ENCODE data around the gene PLD6. TPM values are rescaled to one million over a fixed set of nuclear protein-coding genes. Genes with fewer than 3 reads are reported as not detected.

PLD6 gene
- total RNA-seq, 4 donors from 2014 or later = 6.0 to 11.1 (median 8.2) TPM

- peaks cover 0 to 22% (median 8%) of the 10 kb centered on the region in 4 donors for H3K4me1 ChIP-seq
- no peaks in the 10 kb centered on the region for H3K9me3 ChIP-seq
- TF ChIP-seq, protein P1, sequence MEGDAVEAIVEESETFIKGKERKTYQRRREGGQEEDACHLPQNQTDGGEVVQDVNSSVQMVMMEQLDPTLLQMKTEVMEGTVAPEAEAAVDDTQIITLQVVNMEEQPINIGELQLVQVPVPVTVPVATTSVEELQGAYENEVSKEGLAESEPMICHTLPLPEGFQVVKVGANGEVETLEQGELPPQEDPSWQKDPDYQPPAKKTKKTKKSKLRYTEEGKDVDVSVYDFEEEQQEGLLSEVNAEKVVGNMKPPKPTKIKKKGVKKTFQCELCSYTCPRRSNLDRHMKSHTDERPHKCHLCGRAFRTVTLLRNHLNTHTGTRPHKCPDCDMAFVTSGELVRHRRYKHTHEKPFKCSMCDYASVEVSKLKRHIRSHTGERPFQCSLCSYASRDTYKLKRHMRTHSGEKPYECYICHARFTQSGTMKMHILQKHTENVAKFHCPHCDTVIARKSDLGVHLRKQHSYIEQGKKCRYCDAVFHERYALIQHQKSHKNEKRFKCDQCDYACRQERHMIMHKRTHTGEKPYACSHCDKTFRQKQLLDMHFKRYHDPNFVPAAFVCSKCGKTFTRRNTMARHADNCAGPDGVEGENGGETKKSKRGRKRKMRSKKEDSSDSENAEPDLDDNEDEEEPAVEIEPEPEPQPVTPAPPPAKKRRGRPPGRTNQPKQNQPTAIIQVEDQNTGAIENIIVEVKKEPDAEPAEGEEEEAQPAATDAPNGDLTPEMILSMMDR (IDR thresholded peaks at IDR 0.05) = no peak
- no peak for TF ChIP-seq EP300 (IDR thresholded peaks at IDR 0.05)
- no peak for TF ChIP-seq POLR2A (IDR thresholded peaks at IDR 0.05)
- peak overlapping the region in 2 of 4 donors; percentile 71 to 79 for H3K27ac ChIP-seq
- no peak overlapping the region for H3K4me3 ChIP-seq
- 32 to 53% methylated on average over 6 to 8 of the region's 8 CpGs for WGBS, 2 donors
- peaks cover 0 to 88% (median 15%) of the 10 kb centered on the region in 3 donors for H3K36me3 ChIP-seq
- DNase-seq (ENCODE audit: low spot score in 2 of 2) = peak; percentile 71 to 75
- H3K27me3 ChIP-seq = no peaks in the 10 kb centered on the region
Measured at GRCh38 chr17:17151962-17152361, 54.2 kb downstream of the PLD6 start.

GRCh38 chr17:17151541-17151940, 54.6 kb downstream of the PLD6 start:
- Histone ChIP-seq H3K36me3 (peaks cover 0 to 88% (median 16%) of the 10 kb centered on the region in 3 donors), H3K27ac (peak overlapping the region in 2 of 4 donors; percentile 71 to 79)
- WGBS, 2 donors = 73 to 89% methylated on average over 3 of the region's 3 CpGs

GRCh38 chr17:17151055-17151454, 55.1 kb downstream of the PLD6 start:
- WGBS, 2 donors = 82 to 88% methylated on average over 5 of the region's 5 CpGs

More at GRCh38 chr17:17151541-17151940, 54.6 kb downstream of the PLD6 start:
- no peaks in the 10 kb centered on the region for H3K9me3 ChIP-seq
- peaks cover 0 to 22% (median 8%) of the 10 kb centered on the region in 4 donors for H3K4me1 ChIP-seq
- TF ChIP-seq EP300 (IDR thresholded peaks at IDR 0.05) = no peak
- TF ChIP-seq, protein P1 (IDR thresholded peaks at IDR 0.05) = no peak
- no peak for TF ChIP-seq POLR2A (IDR thresholded peaks at IDR 0.05)
- no peaks in the 10 kb centered on the region for H3K27me3 ChIP-seq
- no peak for DNase-seq (ENCODE audit: low spot score in 2 of 2)
- H3K4me3 ChIP-seq = no peak overlapping the region

More at GRCh38 chr17:17151055-17151454, 55.1 kb downstream of the PLD6 start:
- H3K27ac ChIP-seq = peak overlapping the region in 2 of 4 donors; percentile 4 to 79
- H3K36me3 ChIP-seq = peaks cover 0 to 88% (median 18%) of the 10 kb centered on the region in 3 donors
- peaks cover 0 to 22% (median 8%) of the 10 kb centered on the region in 4 donors for H3K4me1 ChIP-seq
- no peaks in the 10 kb centered on the region for H3K9me3 ChIP-seq
- no peaks in the 10 kb centered on the region for H3K27me3 ChIP-seq
- no peak overlapping the region for H3K4me3 ChIP-seq
- DNase-seq (ENCODE audit: low spot score in 2 of 2) = no peak
- no peak for TF ChIP-seq EP300 (IDR thresholded peaks at IDR 0.05)

Small RNA genes within 50 kb of the gene (small RNA-seq; reads per million reads assigned to genes)
- not detected for gene RNU6-767P

Other genes with a start within 250 kb of the PLD6 start
- not detected for gene TNFRSF13B, start 234.2 kb downstream of the PLD6 start, total RNA-seq
- gene MPRIP, start 163.9 kb downstream of the PLD6 start, total RNA-seq = 100 to 1,000 TPM; 216 to 291 (median 265) TPM
- gene FLCN, start 30.8 kb upstream of the PLD6 start, total RNA-seq = 10 to 100 TPM; 71.5 to 85.9 (median 76.6) TPM
- gene COPS3, start 74.9 kb upstream of the PLD6 start, total RNA-seq = 10 to 100 TPM; 15.7 to 58.8 (median 47.6) TPM
- gene NT5M, start 97.0 kb upstream of the PLD6 start, total RNA-seq = 10 to 100 TPM in 1 of 4 donors, 1 to 10 TPM in 3; 4.8 to 11.2 (median 7.7) TPM

Measured in tibial nerve (tissue), 4 donors.